Fibroblast of the aortic adventitia (primary cell): ENCODE results near the gene NUMA1. TPM values are rescaled to one million over a fixed set of nuclear protein-coding genes. Genes with fewer than 3 reads are reported as not detected.

ENCODE experiments used
- DNase-seq: peaks from one replicate; pipeline ENCODE4 v3.0.0-alpha.2; 2010; ENCODE audit warnings: low read depth
- H3K4me3 ChIP-seq: 2 replicates; pipeline ENCODE4 v1.5.1; 2011; ENCODE audit warnings: low read depth, mild to moderate bottlenecking, control low read depth, low read length, moderate library complexity
- total RNA-seq: library from RNA; depleted of rRNA; stranded (reverse); fragments of >200 nt; gene quantifications from 2 replicates; pipeline ENCODE4 v1.2.3, GENCODE V29; 2012; ENCODE audit warnings: low replicate concordance
- TF ChIP-seq, protein P1 (sequence below): IDR thresholded peaks from 2 replicates; pipeline ENCODE4 v1.5.1; 2011; ENCODE audit warnings: mild to moderate bottlenecking, low read length, control low read depth, inconsistent platforms; ENCODE audit not compliant: insufficient read depth

NUMA1 gene
- total RNA-seq, 1 donor: 134 TPM

DNA sequence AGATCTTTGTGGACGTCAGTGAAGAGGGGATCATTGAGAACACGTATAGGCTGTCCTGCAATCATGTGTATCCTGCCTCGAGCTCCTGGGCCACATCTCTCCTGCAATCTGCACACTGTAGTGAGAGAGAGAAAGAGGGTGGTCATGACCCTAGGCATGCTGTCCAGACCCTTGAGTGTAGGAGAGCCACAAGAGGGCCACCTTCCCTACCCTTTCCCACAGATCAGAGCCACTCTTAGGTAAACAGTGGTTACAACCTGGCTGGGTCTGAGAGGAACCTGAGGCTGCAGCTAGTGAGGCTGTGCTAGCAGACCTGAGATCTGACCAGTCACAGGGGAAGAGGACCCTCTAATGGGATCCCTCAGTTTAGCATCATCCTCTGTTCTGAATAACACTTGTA, 85.6 kb downstream of the NUMA1 start:
- TF ChIP-seq, protein P1, sequence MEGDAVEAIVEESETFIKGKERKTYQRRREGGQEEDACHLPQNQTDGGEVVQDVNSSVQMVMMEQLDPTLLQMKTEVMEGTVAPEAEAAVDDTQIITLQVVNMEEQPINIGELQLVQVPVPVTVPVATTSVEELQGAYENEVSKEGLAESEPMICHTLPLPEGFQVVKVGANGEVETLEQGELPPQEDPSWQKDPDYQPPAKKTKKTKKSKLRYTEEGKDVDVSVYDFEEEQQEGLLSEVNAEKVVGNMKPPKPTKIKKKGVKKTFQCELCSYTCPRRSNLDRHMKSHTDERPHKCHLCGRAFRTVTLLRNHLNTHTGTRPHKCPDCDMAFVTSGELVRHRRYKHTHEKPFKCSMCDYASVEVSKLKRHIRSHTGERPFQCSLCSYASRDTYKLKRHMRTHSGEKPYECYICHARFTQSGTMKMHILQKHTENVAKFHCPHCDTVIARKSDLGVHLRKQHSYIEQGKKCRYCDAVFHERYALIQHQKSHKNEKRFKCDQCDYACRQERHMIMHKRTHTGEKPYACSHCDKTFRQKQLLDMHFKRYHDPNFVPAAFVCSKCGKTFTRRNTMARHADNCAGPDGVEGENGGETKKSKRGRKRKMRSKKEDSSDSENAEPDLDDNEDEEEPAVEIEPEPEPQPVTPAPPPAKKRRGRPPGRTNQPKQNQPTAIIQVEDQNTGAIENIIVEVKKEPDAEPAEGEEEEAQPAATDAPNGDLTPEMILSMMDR: no peak
- no peak overlapping the region for H3K4me3 ChIP-seq
- DNase-seq: no peak

DNA sequence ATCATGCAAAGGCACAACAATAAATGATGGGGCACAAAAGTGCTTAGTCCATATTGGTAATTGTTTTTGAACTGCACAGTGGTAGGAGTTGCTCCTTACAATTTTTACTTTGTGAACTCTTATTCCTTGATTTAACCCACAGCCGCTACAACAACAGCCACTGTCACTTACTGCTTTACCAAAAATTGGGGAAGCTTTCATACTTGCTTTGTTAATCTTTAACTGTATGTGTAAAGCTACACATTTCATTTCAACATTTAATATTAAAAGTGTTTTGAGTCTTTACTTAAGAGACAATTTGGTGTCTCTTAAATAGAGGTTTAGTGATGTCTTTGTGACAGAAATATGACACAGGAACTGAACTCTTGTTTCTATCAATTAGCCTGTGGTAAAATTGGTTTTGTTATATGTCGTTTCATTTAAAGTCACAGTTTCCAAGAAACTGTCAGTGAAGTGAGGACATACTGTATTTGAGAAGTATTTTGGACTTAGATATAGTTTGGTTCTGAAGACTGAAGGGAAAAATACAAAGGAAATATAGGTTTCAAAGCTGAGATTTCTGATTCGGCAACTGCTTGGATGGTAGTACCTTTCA, 88.1 kb downstream of the NUMA1 start:
- TF ChIP-seq, protein P1: no peak
- no peak overlapping the region for H3K4me3 ChIP-seq
- no peak for DNase-seq

DNA sequence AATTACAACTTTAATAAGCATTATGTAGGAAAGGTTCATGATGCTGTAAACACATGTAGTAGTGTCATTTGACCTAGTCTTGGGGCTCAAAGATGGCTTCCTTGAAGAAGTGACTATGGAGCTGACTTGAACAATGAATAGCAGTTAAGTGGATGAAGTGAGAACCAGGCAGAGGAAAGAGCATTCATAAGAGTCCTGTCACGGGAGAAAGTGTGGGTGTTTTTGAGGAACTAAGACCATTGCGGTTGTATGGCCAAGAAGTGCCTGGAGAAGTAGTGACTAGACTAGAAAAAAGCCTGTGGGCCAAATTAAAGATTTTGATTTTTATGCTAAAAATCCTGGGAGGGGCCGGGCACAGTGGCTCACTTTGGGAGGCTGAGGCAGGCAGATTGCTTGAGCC, 88.8 kb downstream of the NUMA1 start:
- TF ChIP-seq, protein P1: no peak
- no peak for DNase-seq
- no peak overlapping the region for H3K4me3 ChIP-seq

DNA sequence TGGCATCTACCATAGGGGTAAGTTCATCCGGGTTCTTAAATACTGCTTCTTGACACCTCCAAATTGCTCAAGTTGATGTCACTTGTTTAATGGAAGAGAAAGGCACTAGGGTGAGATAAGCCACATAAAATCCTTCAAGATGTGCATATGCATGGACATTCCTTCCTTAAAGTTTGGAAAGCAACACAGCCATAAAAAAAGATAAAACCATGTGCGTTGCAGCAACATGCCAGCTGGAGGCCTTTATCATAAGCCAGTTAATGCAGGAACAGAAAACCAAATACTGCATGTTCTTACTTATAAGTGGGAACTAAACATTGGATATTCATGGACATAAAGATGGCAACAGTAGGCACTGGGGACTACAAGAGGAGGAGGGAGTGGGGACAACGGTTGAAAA, 89.6 kb downstream of the NUMA1 start:
- TF ChIP-seq, protein P1: no peak
- H3K4me3 ChIP-seq: no peak overlapping the region
- no peak for DNase-seq

DNA sequence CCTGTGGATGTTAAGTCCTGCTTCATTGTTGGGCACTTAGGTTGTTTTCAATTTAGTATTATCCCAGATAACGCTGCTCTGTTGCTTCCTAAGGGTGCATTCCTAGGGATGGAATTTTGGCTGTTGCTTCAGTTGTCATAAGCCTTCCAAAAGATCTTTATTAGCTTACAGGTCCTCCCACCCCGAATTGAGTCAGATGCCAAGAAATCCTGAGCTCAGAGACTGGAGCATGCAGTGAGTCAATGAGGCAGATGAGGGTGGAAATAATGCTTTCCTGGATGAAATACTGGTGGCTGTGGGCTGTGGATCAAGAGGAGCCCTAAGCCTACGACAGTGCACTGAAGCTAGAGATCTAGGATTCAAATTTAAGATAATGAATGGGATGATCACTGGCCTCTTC, 92.3 kb downstream of the NUMA1 start:
- H3K4me3 ChIP-seq: no peak overlapping the region
- TF ChIP-seq, protein P1: no peak
- peak; percentile 97 for DNase-seq

DNA sequence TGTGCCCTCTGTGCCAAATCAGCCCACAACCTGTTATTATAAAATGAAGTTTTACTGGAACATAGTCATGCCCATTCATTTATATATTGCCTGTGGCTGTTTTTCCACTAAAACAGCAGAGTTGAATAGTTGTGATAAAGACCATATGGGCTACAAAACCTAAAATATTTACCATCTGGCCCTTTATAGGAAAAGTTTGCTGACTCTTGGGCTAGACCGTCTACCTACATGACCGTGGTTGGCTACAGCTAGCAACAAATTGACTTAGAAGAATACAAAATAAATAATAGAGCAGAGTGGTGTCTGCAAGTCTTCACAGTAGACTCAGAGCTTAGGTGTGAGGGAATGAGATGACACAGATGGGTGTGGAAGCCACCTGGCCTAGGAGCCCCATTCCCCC, 92.8 kb downstream of the NUMA1 start:
- DNase-seq: no peak
- no peak overlapping the region for H3K4me3 ChIP-seq
- TF ChIP-seq, protein P1: no peak

DNA sequence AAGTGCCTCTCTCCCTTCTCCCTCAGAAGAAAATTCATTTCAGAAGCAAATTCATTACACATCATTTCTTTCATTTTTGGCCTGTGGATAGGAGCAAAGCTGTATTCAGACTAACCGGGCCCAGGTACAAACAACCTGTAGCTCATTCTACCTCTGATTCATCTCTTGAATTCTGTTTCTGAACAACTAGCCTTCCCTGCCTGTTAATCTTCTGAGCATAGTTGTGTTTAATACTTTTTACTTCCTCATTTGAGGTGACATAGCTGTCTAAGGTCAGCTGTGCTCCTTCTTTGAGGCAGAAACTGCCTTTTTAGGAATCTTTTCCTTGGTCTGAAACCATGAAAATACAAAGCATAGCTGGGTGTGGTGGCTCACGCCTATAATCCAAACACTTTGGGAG, 94.2 kb downstream of the NUMA1 start:
- no peak for DNase-seq
- H3K4me3 ChIP-seq: no peak overlapping the region
- TF ChIP-seq, protein P1: no peak
